ENCODE measurements around the gene MYO9B.
A peak's percentile ranks its signal among the peaks of the same experiment; 100 is the strongest.

The MYO9B gene

DNA sequence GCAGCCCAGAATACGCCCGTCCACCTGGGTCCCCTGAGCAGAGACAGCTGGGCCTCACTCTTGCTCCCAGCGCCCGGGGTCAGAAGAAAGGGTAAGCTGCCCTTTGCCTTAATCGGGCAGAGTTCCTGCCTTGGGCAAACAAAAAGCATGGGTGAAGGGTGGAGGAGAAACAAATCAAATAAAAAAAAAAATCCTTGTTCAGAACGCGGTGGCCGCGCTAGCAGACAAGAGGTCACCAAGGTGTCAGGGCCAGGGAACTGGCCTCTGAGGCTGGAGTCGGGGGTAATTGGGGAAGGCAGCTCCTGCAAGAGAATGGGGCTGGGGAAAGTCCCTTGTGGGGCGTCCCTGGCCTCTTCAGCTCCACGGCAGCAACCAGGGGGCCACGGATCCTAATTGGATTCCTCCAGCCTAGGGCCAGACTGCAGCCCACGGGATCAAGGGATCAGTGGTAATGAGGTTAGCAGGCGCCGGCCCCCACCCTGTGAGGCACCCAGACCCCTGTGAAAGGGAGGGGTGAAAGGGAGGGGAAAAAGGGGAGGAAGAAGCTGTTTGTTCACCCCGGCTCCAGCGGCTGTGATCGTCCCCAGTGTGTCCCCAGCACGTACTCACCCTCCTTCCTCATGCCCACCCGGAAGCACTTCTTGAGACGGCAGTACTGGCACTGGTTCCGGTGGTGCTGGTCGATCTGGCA, 164.6 kb downstream of the MYO9B start:
- intact Hi-C loops (cut with DNase I): no loop called here
- DNase-seq: no peak

DNA sequence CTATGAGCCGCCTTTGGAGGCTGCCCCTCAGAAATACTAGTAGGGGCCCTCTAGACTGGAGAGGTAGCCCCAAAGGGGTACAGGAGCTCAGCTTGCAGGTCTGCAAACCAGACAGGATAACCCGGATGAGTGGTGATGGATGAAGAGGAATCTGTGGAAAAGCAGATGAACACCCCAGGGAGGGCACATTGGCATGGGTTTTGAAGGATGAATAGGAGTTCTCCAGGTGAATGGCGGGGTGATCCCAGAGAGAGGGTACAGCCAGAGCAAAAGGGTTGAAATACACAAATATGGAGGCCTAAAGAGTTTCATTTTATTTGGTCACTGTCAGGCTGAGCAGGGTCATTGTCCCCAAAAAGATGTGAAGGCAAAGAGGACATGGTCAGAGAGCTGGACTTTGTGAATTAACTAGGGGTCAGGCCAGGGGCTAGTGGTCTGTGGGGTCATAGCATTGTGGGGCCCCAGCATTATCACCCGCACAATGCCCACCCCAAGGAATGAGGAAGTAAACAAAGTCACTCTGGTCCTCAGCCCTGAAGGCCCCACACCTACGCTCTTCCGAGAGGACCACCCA, 165.3 kb downstream of the MYO9B start:
- intact Hi-C loops (cut with DNase I): no loop called here
- DNase-seq: no peak

DNA sequence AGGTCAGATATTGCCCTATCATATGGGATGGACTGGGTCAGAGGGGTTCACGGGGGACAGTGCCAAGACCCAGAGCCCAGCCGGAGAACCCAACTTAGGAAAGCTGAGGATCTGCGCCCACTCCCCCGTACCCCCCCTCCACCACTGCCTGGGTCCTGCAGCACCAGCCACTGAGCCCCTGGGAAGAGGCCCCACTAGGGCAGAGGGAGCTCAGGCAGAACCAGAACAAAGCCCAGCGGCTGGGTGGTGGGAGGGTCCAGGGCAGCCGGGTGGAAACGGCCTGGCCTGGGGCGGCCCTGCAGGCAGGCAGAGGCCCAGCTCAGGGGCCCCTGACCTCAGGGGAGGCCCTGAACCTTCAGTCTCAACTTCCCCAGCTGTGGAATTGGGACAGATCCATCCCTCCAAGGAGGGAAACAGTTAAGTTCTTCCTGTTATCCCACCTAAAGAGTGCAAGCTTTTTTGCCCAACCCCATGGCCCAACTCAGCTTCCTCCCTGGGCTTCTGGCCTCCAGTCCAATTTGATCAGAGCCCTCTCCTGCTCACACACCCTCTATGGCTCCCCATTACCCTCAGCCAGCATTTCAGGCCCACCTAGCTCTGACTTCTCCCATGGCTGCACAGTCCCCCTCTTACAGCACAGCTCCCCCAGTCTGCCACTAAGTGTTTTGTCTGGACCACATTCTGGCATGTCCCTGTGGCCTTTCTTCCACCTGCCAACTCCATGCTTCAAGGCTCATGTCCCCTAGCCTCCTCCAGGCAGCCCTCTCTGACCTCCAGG, 167.0 kb downstream of the MYO9B start:
- DNase-seq: no peak
- intact Hi-C loops (cut with DNase I): no loop called here

DNA sequence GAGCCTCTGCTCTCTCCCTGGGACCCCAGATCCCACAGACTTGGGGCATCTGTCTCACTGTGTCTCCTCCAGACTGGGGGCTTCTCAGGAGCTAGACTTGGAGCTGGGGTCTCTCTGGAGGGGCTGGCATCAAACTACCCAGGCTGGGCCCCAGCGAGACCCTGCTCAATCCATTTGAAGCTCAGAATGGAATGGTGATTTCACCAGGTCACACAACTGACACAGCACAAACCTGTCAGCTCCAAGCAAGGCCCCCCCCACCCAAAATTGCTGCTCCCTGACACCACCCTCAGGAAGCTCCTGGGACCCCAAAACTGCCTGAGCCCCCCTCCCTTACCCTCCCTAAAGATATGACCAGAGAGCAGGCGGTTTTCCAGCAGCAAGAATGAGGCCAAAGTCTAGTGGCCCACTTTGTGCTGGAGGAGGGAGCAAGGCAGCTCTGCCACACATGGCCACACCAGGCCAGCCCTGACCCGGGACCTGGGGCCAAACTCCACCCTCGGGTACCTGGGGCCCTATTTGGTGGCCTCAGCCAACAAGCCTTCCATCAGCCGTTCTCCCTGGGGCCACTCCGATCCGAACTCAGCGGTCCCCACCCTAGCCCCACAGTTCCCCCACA, 167.7 kb downstream of the MYO9B start:
- intact Hi-C loops (cut with DNase I): no loop called here
- DNase-seq: no peak

DNA sequence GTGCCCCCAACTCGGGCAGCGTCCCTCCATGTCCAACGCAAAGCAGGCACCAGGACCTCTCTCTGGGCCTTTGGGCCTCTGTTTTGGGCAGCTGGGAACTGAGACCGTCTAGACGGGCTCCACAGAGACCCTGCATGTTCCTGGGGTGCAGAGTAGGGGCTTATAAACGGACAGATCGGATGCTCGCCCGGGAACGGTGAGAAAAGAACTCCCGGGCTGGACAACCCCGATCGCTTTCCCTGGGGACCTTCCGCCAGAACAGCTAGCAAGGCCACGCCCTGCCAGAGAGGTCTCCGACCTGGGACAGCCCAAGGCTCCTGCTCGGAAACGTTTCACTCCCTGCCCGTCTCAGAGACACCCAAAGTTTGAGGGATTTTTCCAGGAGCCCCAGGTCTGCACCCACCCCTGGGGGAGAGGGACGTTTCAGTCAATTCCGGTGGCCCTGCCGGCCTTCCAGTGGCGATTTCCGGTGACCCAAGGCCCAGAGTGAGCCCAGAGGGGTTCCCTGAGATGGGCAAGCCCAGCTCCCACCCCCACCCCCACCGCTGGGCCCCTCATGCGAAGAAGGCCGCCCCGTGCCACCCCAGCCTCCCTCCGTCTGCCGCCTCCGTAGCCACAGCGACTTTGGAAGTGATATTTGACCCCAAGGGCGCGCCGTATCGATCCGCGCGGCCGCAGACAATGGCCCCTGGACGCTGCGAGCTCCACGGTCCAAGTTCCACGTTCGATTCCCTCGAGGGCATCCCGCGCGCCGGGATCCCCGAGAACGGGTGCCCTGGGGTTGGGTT, 168.4 kb downstream of the MYO9B start:
- intact Hi-C loops (cut with DNase I): no loop called here
- peak in 4 of 42 donors; percentile 43 to 47 (median 44) for DNase-seq

DNA sequence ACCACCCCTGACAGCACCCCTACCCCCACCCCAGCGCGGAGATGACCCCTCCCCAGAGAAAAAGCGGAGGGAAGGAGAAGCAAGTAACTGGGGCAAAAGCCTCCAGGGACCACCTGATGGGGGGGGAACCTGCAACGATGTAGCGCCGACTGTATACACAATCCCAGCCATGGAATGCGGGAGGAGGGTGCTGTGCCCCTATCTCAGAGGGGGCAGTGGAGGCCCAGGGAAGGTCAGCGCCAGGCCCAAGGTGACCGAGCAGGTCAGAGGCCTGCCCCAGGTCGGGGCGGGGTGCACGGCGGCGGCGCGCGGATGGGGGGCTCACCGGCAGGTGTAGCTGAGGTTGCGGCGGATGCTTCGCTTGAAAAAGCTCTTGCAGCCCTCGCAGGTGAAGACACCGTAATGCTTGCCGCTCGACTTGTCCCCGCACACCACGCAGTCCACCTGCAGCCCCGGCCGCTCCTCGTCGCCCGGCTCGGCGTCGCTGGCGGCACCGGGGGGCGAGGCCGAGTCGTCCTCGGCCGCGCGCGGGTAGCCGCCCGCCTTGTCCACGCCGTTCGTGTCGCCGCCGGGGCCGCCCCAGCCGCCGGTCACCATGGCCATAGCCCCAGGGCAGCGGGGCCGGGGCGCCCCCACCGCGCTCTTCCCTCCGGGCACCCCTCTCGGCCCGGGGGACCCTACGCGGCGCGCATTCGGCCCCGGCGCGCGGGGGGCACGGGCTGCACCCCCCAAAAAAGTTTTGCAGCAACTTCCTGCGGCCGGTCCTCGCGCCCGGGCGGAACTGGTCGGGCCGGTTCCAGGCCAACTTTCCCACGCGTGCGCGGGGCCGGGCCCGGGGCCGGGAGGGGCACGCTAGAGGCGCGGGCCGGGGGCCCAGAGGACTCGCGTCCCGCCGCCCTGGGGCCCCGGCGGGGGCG, 169.3 kb downstream of the MYO9B start:
- DNase-seq: peak in 6 of 42 donors; percentile 31 to 56 (median 52)
- intact Hi-C loops (cut with DNase I): no loop called here

DNA sequence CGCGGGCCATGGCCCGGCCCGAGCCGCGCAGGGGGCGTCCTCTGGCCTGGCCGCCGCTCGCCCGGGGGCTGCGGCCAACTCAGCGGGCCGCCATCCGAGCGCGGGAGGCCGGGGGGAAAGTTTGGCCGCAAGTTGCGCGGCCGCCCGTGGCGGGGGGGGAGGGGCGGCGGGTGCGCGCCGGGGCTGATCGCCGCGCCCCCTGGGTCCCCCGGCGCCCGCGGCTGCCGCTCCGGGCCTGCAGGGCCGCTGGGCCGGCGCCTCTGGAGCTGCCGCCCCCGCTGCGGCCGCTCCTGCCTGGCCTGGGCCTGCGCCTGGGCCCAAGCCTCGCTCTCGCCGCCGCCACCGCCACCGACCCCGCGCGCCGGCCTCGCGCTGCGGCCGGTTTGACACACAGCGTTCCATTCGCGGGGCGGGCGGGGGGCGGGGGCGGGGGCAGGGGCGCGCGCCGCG, 170.0 kb downstream of the MYO9B start, which contains the start of gene NR2F6:
Gene NR2F6, minus strand, starts transcription at position 385 of the 450 bp plus-strand sequence. CDS start 699 bp downstream, outside the sequence.
- intact Hi-C loops (cut with DNase I): no loop called here
- peak in 1 of 42 donors; percentile 45 for DNase-seq

DNA sequence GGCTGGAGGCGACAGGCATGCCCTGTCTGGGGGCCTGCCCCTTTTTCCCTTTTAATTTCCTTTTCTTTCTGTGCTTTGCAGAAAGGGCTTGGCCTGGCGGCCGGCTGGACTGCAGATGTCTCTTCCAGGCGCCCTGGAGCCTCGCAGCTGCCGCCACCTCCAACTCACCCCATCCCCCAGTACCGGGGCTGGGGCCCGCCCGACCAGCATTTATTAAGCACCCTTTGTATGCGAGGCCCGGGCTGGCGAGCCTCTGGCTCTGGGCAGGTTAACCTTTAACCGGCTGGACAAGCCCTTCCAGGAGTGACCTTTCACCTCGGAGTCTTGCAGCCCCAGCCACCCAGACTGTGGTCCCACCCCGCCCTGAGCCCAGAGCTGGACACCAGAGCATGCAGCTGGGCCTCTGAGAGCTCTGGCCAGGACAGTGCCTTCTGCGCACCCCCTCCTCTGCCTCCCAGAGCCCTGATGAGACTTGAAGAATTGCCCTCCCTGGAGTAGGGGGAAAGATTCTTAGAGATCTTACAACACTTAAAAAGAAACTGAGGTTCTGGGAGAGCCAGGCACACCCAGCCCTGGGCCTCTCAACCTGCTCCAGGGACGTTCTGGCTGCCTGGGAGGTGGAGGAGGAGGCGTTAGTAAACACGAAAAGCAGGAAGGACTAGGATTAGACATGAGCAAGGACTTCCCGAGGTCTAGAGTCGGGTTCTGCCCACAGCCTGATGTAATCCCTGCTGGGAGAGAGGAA, 171.3 kb downstream of the MYO9B start:
- intact Hi-C loops (cut with DNase I): no loop called here
- DNase-seq: peak in 10 of 42 donors; percentile 18 to 62 (median 40)

DNA sequence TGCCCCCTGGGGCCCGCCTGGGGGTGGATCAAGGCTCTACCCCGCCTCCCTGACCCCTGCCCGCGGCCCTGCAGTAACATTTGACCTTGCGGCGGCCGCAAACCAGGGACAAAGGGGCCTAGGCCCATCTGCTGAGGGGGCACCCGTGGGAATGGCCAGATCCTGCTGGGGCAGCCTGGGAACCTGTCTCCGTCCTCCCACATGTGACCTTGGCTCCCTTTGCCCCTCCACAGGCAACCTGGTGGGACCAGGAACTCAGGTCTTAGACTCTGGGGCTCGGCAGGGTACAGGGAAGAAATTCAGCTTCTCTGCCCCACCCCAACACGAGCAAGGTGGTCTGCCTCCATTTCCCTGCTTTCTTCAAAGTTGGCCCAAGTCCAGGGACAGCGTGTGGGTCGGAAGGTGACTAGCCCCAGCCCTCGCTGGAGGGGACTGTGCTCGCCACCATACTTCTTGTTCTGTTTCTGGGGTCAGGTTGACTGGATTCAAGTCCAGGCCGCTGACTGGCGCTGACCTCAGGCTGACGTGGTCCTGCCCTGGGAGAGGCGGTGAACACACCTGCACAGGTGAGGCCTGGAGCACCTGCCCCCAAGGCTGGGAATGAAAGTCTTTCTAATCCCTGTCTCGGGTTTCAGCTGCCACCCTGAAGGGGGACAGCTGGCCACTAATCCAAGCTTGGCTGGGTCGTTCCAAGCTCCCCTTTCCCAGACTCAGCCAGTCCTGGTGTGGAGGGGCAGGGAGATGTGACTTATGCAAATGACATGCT, 172.6 kb downstream of the MYO9B start:
- DNase-seq: no peak
- intact Hi-C loops (cut with DNase I): no loop called here

DNA sequence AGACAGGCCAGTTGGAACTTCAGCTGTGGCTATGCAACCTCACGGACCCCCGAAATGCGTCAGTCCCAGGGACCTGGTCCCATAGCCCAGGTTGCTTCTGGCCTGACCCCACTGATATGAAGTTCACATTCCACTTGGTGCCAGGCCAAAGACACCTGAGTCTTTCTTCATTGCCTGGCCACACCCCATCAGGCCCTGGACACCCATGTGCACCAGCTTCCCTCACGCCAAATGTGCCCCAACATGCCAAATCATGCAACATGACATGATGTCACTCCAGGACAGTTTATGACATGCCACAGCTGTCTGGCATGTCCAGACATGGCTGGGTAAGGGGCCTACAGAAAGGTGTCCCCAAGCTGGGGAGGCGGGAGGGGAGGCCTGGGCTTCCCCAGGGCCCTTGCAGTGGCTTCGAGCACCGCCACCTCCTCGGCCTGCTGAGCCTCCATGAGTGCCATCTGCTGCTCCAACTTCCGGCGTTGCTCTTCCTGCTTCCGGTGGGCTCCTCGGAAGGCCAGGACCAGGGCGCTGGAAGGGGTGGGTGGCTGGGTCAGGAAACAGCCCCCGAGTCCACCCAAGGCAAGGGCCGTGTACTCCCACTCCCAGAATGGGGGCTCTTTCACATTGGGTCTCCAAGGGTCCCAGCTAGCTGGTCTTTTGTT, 174.4 kb downstream of the MYO9B start:
- no peak for DNase-seq
- intact Hi-C loops (cut with DNase I): no loop called here

DNA sequence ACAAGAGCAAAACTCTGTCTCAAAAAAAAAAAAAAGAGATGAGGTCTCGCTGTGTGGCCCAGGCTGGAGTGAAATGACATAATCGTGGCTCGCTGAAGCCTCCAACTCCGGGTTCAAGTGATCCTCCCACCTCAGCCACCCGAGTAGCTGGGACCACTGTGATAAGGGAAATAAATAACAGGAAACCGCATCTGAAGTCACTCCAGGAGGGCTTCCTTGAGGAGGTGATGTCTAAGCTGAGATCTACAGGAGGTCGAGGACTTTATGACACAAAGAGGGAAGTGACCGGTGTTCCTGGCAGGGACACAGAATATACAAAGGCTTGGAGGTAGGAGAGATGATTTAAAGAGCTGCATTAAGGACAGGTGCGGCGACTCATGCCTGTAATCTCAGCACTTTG, 179.1 kb downstream of the MYO9B start:
- DNase-seq: no peak
- intact Hi-C loops (cut with DNase I): no loop called here

DNA sequence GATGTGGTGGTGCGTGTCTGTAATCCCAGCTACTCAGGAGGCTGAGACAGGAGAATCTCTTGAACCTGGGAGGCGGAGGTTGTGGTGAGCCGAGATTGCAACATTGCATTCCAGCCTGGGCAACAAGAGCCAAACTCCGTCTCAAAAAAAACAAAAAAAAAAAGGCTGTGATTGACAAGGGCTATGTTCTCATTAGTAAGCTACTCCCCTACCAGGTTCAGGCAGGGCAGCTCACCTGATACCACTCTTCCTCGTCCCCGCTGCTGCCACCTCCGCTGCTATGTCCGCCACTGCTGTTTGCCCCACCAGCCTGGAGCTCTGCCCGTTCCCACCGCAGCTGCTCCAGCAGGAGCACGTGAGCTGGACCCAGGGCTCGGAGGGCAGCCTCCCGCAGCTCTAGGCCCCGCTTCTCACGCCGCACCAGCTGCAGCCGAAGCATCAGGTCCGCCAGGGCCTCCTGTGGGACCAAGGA, 179.6 kb downstream of the MYO9B start:
- intact Hi-C loops (cut with DNase I): no loop called here
- DNase-seq: no peak

DNA sequence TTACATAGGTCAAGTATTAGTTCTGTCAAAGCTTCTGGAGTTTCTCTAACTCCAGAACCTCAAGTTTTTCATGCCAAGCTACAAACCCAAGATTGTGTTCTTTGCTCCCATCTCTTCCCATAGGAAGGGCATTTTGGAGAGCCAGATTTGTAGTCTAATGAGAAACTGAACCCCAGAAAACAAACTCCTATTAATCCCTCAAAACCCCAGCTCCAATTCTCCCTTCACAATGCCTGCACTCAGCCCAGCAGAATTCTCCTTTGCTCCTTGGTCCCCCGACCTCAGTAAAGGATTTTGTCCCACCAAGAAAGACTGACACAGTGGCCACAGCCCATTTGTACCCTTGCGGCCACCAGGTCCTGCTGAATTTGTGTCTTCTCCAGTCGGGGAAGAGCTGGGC, 180.6 kb downstream of the MYO9B start:
- intact Hi-C loops (cut with DNase I): no loop called here
- DNase-seq: no peak

DNA sequence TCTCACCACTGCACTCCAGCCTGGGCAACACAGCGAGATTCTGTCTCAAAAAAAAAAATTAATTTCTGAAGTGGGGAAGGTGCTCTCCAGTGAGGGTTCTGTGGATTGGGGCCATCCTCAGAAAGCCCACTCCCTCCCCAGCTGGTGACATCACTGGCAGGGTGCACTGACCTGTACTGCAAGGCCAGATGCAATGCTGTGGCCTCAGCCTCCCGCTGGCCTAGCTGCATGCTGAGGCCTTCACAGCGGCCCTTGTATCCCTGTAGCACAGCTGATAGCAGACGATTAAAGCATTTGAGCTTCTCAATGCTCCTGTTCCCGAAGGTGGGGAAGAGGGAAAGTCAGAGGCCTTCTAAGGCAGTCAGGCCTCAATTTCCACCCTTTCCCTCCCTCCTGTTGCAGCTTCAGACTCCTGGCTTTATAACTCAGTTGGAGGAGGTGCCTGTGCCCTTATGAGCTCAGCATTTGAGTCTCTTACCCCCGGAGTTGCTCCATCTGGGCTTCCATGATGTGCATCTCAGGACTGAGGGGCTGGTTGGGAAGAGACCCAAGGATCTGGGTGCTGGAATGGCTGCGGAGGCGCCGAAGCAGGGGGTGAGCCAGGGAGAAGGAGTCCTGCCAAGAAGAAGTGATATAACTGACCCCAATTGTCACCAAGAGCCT, 183.7 kb downstream of the MYO9B start:
- intact Hi-C loops (cut with DNase I): no loop called here
- DNase-seq: no peak

DNA sequence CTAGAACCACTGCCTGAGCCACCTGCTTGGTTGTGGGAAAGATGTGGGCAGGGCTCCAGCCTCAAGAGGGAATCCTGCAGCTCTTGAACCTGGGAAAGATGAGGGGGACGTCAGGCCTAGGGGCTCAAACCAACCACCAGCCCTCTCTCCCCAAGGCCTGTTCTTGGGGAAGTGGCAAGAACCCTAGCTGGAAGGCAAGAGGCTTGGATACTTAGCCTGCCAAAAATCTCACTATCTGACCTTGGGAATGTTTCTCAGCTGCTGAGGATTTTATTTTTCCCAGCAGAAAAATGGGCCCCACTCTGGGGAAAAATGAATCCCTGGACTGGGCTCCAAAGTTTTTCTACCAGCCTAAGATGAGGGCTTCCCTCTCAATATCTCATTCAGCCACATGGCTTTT, 184.4 kb downstream of the MYO9B start:
- DNase-seq: no peak
- intact Hi-C loops (cut with DNase I): no loop called here

All from head of caudate nucleus (tissue), 42 donors.